GM21360 (cell line): ENCODE results near the gene DRC1.
"Not testable (repeated sequence)": the region's sequence is repeated elsewhere in the genome, so short reads cannot be mapped to it uniquely, and the experiment has no call there.

Source experiments
- ATAC-seq: cut with Tn5 transposase; IDR thresholded peaks from one replicate; pipeline ENCODE4 v1.9.1; 2021; ENCODE audit warnings: mild to moderate bottlenecking, moderate library complexity; ENCODE audit not compliant: unreplicated experiment

DRC1 gene

GRCh38 chr2:26401739-26402541 is at the start of gene DRC1:
Gene DRC1, plus strand, starts transcription at chr2:26401920. Its CDS starts 70 bp downstream, at chr2:26401990.
- ATAC-seq = no peak

GRCh38 chr2:26352892-26353291 is 48.8 kb upstream of the DRC1 start:
- no peak for ATAC-seq

GRCh38 chr2:26354469-26354868 is 47.3 kb upstream of the DRC1 start:
- not testable (repeated sequence) for ATAC-seq

- no peak for ATAC-seq
Observed at GRCh38 chr2:26355038-26355995, 46.4 kb upstream of the DRC1 start.

GRCh38 chr2:26356111-26356510 is 45.6 kb upstream of the DRC1 start:
- no peak for ATAC-seq

- ATAC-seq = no peak
Observed at GRCh38 chr2:26356771-26357170, 44.9 kb upstream of the DRC1 start.

GRCh38 chr2:26359886-26360473 is 41.7 kb upstream of the DRC1 start:
- ATAC-seq = no peak

GRCh38 chr2:26363323-26363722 is 38.4 kb upstream of the DRC1 start:
- no peak for ATAC-seq

- ATAC-seq = no peak
Observed at GRCh38 chr2:26363958-26364357, 37.8 kb upstream of the DRC1 start.

- ATAC-seq = no peak
Observed at GRCh38 chr2:26364669-26365068, 37.1 kb upstream of the DRC1 start.

- ATAC-seq = no peak
Observed at GRCh38 chr2:26366957-26367356, 34.8 kb upstream of the DRC1 start.

GRCh38 chr2:26369664-26370063 is 32.1 kb upstream of the DRC1 start:
- ATAC-seq = not testable (repeated sequence)

GRCh38 chr2:26370909-26371308 is 30.8 kb upstream of the DRC1 start:
- not testable (repeated sequence) for ATAC-seq

GRCh38 chr2:26376799-26377198 is 24.9 kb upstream of the DRC1 start:
- no peak for ATAC-seq

GRCh38 chr2:26380281-26380680 is 21.4 kb upstream of the DRC1 start:
- no peak for ATAC-seq

GRCh38 chr2:26382564-26382963 is 19.2 kb upstream of the DRC1 start:
- no peak for ATAC-seq

GRCh38 chr2:26384183-26384582 is 17.5 kb upstream of the DRC1 start:
- ATAC-seq = no peak

- no peak for ATAC-seq
Observed at GRCh38 chr2:26384597-26384996, 17.1 kb upstream of the DRC1 start.

GRCh38 chr2:26387189-26387588 is 14.5 kb upstream of the DRC1 start:
- ATAC-seq = no peak

GRCh38 chr2:26394694-26395093 is 7.0 kb upstream of the DRC1 start:
- no peak for ATAC-seq

- ATAC-seq = no peak
Observed at GRCh38 chr2:26395394-26395793, 6.3 kb upstream of the DRC1 start.
